ENCODE data around the gene LENG8.

GRCh38 chr19:54415208-54415900 lies 33.6 kb upstream of the LENG8 start, which contains the start of gene TTYH1:
- TF ChIP-seq POLR2A (IDR thresholded peaks at IDR 0.05) (no peak), CTCF (IDR thresholded peaks at IDR 0.05) (peak in 6 of 7 experiments; percentile 11 to 47 (median 40))
